KOPT-K1 (cell line): ENCODE data around the gene NRBP1.
"Not testable (repeated sequence)": the region's sequence is repeated elsewhere in the genome, so short reads cannot be mapped to it uniquely, and the experiment has no call there.

Experiments
- H3K27ac ChIP-seq: fragments of 200-600 bp; sonication (generic); 2 replicates; pipeline ENCODE4 v1.5.1; 2016; ENCODE audit warnings: antibody characterized with exemption, mild to moderate bottlenecking, low read depth, low read length; ENCODE audit not compliant: poor library complexity, severe bottlenecking
- H3K36me3 ChIP-seq: fragments of 200-600 bp; sonication (generic); 2 replicates; pipeline ENCODE4 v1.5.1; 2017; ENCODE audit warnings: antibody characterized with exemption, mild to moderate bottlenecking, low read length, moderate library complexity; ENCODE audit not compliant: insufficient read depth
- H3K9me3 ChIP-seq: fragments of 200-600 bp; sonication (generic); 2 replicates; pipeline ENCODE4 v1.5.1; 2017; ENCODE audit warnings: antibody characterized with exemption, low read length, mild to moderate bottlenecking; ENCODE audit not compliant: insufficient read depth, poor library complexity, severe bottlenecking

NRBP1 gene

DNA sequence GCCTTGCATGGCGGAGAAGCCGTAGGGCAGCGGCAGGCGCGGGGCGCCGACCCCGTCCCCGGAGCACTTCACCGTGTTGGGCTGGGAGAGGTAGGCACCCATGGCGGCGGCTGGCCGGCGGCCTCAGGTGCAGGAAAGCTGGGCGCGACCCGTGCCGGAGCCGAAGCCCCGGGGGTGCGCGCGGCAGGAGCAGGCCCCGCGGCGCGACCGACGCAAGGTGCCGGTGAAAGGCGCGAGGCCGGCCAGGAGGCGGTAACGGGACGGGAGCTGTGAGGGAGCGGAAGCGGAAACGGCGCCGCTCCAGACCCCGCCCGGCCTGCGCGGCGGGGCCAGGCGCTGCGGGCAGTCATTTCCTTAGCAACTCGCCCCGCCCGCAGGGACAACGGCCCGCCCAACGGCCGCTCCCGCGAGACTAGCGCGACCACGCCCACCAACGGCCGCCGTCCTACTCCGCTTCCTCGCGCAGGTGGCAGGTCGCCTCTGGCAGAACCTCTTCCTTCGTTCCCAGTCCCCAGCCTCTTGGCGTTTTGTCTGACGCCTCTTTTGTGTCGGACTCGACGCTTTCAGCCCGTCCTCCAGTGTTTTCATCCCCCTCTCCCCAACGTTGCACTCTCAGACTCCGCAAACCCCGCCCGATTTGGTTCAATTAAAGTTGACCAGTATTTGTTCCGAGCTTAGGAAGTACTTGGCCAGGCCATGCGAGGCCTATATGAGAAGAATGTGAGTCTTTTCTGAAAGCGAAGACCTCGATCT lies 18.9 kb upstream of the NRBP1 start, which contains the start of gene PPM1G:
Gene PPM1G, minus strand, starts transcription at position 271 of the 753 bp plus-strand sequence. Its CDS starts 169 bp downstream, at position 102.
- Histone ChIP-seq H3K27ac (peak within 1 kb of the TSS; percentile 83), H3K9me3 (no peaks in the 10 kb centered on the region), H3K36me3 (peaks cover 29% of the 10 kb centered on the region)

DNA sequence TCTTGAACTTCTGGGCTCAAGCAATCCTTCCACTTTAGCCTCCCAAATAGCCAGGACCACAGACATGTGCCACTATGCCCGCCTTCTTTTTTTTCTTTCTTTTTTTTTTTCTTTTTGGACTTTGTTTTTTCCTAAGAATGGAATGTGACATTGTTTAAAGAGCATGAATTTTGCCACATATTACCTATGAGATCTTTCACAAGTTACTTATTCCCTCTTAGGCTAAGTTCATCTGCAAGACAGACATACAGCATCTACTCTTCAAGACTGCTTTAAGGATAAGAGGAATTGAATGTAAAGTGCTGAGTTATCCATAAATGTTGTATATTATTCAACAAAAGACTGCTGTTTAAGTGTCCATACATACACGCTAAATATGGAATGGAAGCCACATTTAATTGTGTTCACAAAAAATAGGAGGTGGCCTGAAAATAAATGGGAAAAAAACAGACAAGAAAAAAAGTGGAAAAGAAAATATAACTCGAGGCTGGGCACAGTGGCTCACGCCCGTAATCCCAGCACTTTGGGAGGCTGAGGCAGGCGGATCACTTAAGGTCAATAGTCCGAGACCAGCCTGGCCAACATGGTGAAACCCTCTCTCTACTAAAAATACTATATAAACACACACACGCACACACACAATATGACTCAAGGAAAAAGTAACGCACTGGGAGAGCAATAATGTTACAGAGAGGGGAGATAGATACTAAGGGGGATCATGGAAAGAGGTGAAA lies 15.8 kb upstream of the NRBP1 start:
- Histone ChIP-seq H3K9me3 (no peaks in the 10 kb centered on the region), H3K27ac (no peak overlapping the region), H3K36me3 (peaks cover 2% of the 10 kb centered on the region; the same call in 1 of the 2 replicates)

GRCh38 chr2:27416151-27416550 lies 12.3 kb upstream of the NRBP1 start:
- no peaks in the 10 kb centered on the region for H3K36me3 ChIP-seq

GRCh38 chr2:27420996-27421395 lies 7.4 kb upstream of the NRBP1 start:
- no peak overlapping the region for H3K27ac ChIP-seq
- H3K9me3 ChIP-seq: no peaks in the 10 kb centered on the region
- no peaks in the 10 kb centered on the region for H3K36me3 ChIP-seq

More at GRCh38 chr2:27416151-27416550, 12.3 kb upstream of the NRBP1 start:
- Histone ChIP-seq H3K9me3 (no peaks in the 10 kb centered on the region), H3K27ac (no peak overlapping the region)

GRCh38 chr2:27421660-27422250 lies 6.7 kb upstream of the NRBP1 start:
- no peak overlapping the region for H3K27ac ChIP-seq

DNA sequence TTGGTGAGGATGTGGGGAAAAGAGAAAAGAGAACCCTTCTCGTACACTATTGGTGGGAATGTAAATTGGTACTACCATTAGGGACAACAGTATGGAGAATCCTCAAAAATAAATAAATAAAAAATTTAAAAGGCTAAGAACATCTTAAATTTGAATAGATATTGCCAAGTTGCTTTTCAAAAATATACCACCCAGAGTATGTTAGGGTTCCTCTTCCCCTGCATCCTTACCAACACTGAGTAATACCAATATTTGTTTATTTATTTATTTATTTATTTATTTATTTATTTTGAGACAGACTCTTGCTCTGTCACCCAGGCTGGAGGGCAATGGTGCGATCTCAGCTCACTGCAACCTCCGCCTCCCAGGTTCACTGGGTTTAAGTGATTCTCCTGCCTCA lies 5.5 kb upstream of the NRBP1 start:
- H3K9me3 ChIP-seq: no peaks in the 10 kb centered on the region
- no peaks in the 10 kb centered on the region for H3K36me3 ChIP-seq

More at GRCh38 chr2:27421660-27422250, 6.7 kb upstream of the NRBP1 start:
- no peaks in the 10 kb centered on the region for H3K36me3 ChIP-seq
- H3K9me3 ChIP-seq: no peaks in the 10 kb centered on the region

GRCh38 chr2:27425039-27425438 lies 3.4 kb upstream of the NRBP1 start:
- not testable (repeated sequence) for H3K27ac ChIP-seq, H3K9me3 ChIP-seq, H3K36me3 ChIP-seq

More for the DNA sequence above, 5.5 kb upstream of the NRBP1 start:
- no peak overlapping the region for H3K27ac ChIP-seq

- no peaks in the 10 kb centered on the region for H3K9me3 ChIP-seq
- peaks cover 10% of the 10 kb centered on the region; the same call in 1 of the 2 replicates for H3K36me3 ChIP-seq
- peak overlapping the region; percentile 88 for H3K27ac ChIP-seq
Observed at GRCh38 chr2:27427863-27428212, 593 bp upstream of the NRBP1 start.

DNA sequence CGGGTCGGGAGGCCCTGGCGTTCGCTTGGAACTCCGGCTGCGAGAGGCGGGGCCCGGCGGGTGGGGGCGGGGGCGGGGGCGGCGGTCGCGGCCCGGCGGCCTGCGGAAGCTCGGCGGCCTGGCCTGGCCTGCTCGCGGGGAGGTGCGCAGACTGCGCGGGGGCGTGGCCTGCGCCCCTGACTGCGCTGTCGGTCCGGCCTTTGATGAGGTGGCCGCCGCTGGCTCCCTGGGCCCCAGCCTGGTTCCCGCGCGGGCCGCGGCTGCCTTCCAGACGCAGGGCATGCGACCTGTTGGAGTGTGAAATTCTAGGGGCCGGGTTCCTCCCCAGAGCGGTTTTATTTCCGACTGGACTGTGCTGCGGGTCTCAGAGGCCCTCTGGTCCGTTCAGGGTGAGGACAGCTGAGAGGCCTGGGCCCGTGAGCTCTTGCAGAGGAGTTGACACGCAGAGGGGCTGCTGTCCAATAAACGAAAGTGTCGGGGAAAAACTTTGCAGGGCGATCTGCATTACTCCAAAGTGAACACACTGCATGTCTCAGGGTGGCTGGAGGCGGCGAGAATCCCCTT lies 629 bp downstream of the NRBP1 start:
- no peaks in the 10 kb centered on the region for H3K9me3 ChIP-seq
- peak overlapping the region; percentile 88 for H3K27ac ChIP-seq
- peaks cover 22% of the 10 kb centered on the region for H3K36me3 ChIP-seq

- H3K36me3 ChIP-seq: peaks cover 46% of the 10 kb centered on the region
- H3K9me3 ChIP-seq: no peaks in the 10 kb centered on the region
- no peak overlapping the region for H3K27ac ChIP-seq
Observed at GRCh38 chr2:27431395-27431794, 3.0 kb downstream of the NRBP1 start.

DNA sequence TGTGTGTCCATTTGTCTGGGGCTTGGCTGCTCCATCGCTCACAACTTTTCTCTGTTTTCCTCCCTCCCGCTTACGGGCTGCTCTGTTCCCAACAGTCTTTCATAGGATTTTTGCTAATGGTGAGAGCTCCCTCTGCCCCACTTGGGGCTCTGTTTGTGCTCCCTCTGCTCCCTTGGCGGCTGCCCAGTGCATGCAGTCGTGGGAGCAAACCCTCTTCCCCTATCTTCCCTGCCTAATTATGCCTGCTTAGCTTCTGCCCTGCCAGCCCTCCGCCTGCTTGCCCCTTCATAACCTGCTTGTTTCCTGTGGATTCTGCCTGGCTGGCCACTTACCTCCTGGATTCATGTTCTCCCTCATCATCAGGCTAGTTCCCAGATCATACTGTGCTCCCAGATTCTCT lies 7.2 kb downstream of the NRBP1 start:
- Histone ChIP-seq H3K27ac (no peak overlapping the region), H3K36me3 (peaks cover 86% of the 10 kb centered on the region)

DNA sequence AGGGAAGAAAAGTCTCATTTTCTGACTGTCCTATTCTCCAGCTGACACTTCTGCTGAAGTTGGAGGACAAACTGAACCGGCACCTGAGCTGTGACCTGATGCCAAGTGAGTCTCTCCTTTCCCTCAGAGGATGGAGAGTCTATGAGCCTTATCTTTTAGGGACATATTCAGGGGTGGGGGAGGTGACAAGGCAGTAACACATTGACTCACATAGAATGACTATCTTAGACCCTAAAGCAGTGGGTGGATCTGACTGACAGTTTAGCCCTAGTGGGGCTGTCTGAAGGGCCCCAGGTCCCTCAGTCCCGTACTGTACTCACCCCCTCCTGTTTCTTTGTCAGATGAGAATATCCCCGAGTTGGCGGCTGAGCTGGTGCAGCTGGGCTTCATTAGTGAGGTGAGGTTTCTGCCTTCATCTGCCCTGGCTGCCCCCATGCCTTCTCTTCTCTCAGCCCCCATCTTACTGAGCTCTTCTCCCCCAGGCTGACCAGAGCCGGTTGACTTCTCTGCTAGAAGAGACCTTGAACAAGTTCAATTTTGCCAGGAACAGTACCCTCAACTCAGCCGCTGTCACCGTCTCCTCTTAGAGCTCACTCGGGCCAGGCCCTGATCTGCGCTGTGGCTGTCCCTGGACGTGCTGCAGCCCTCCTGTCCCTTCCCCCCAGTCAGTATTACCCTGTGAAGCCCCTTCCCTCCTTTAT lies 12.9 kb downstream of the NRBP1 start:
- H3K9me3 ChIP-seq: no peaks in the 10 kb centered on the region
- H3K27ac ChIP-seq: no peak overlapping the region
- H3K36me3 ChIP-seq: peaks cover 68% of the 10 kb centered on the region

More for the DNA sequence above, 7.2 kb downstream of the NRBP1 start:
- H3K9me3 ChIP-seq: no peaks in the 10 kb centered on the region

GRCh38 chr2:27441958-27442919 lies 13.8 kb downstream of the NRBP1 start, which contains the start of gene KRTCAP3:
TSS of gene KRTCAP3 (plus strand) at chr2:27442381. CDS start at chr2:27442413, 32 bp downstream.
- Histone ChIP-seq H3K9me3 (no peaks in the 10 kb centered on the region), H3K36me3 (peaks cover 61% of the 10 kb centered on the region), H3K27ac (no peak within 1 kb of the TSS)

DNA sequence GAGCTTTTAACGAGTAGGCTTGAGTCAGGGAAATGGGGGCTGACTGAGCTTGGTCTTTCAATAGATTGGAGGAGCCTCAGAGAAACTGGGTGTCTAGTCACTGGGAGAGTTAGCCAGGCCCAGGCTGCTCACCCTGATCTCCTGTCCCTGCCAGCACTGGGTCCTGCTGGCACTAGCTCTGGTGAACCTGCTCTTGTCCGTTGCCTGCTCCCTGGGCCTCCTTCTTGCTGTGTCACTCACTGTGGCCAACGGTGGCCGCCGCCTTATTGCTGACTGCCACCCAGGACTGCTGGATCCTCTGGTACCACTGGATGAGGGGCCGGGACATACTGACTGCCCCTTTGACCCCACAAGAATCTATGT lies 14.5 kb downstream of the NRBP1 start:
- Histone ChIP-seq H3K36me3 (peaks cover 58% of the 10 kb centered on the region), H3K27ac (no peak overlapping the region), H3K9me3 (no peaks in the 10 kb centered on the region)
